Glutamatergic neuron (in vitro differentiated cells): Measurements from ENCODE around the gene CCL22. TPM values are rescaled to one million over a fixed set of nuclear protein-coding genes. Genes with fewer than 3 reads are reported as not detected.

Experiments used
- DNase-seq: peaks from one replicate; pipeline ENCODE4 v3.0.0; 2022
- H3K27ac Mint-ChIP-seq: one replicate; pipeline ENCODE4 v1.8.0; 2020; ENCODE audit warnings: mild to moderate bottlenecking, mixed read lengths, inconsistent platforms; ENCODE audit not compliant: unreplicated experiment
- H3K27me3 Mint-ChIP-seq: one replicate; pipeline ENCODE4 v1.8.0; 2020; ENCODE audit warnings: mild to moderate bottlenecking, moderate library complexity, mixed read lengths, inconsistent platforms; ENCODE audit not compliant: unreplicated experiment
- H3K36me3 Mint-ChIP-seq: one replicate; pipeline ENCODE4 v1.8.0; 2020; ENCODE audit warnings: mild to moderate bottlenecking, mixed read lengths, inconsistent platforms; ENCODE audit not compliant: unreplicated experiment
- H3K4me1 Mint-ChIP-seq: one replicate; pipeline ENCODE4 v1.8.0; 2020; ENCODE audit warnings: mild to moderate bottlenecking, low read depth, mixed read lengths, inconsistent platforms; ENCODE audit not compliant: unreplicated experiment
- H3K4me3 Mint-ChIP-seq: one replicate; pipeline ENCODE4 v1.8.0; 2020; ENCODE audit warnings: mild to moderate bottlenecking, mixed read lengths, inconsistent platforms; ENCODE audit not compliant: unreplicated experiment
- H3K9me3 Mint-ChIP-seq: one replicate; pipeline ENCODE4 v1.8.0; 2020; ENCODE audit warnings: mild to moderate bottlenecking, moderate library complexity, mixed read lengths, inconsistent platforms; ENCODE audit not compliant: unreplicated experiment
- CTCF ChIP-seq: fragments of 200-600 bp; sonication (generic); IDR thresholded peaks from one replicate; pipeline ENCODE4 v1.5.0; 2021; ENCODE audit not compliant: partially characterized antibody, unreplicated experiment
- total RNA-seq: library from RNA; stranded (reverse); fragmentation: NEBNext Ultra II Directional; extraction: Animal tissue kit (Norgen Biotek cat#: 25700); gene quantifications from one replicate; pipeline ENCODE4 v1.2.1, GENCODE V29; 2021; ENCODE audit not compliant: unreplicated experiment

Gene CCL22
- total RNA-seq, 1 donor from 2014 or later, result not detected

GRCh38 chr16:57405097-57405496 is 46.5 kb downstream of the CCL22 start:
- H3K4me1 Mint-ChIP-seq, result peaks cover 2% of the 10 kb centered on the region
- DNase-seq, result no peak
- H3K36me3 Mint-ChIP-seq, result peaks cover 7% of the 10 kb centered on the region
- H3K27me3 Mint-ChIP-seq, result peaks cover 13% of the 10 kb centered on the region
- no peak overlapping the region for H3K27ac Mint-ChIP-seq
- H3K9me3 Mint-ChIP-seq, result peaks cover 1% of the 10 kb centered on the region
- no peak overlapping the region for H3K4me3 Mint-ChIP-seq
- TF ChIP-seq CTCF, result no peak

GRCh38 chr16:57406881-57407280 is 48.3 kb downstream of the CCL22 start:
- Mint-ChIP-seq H3K4me1 (peaks cover 2% of the 10 kb centered on the region), H3K9me3 (peaks cover 5% of the 10 kb centered on the region), H3K27ac (no peak overlapping the region), H3K27me3 (peaks cover 13% of the 10 kb centered on the region), H3K4me3 (no peak overlapping the region), H3K36me3 (peaks cover 7% of the 10 kb centered on the region)
- DNase-seq, result no peak
- TF ChIP-seq CTCF, result no peak

GRCh38 chr16:57407521-57408353 is 49.2 kb downstream of the CCL22 start:
- Mint-ChIP-seq H3K27me3 (peaks cover 13% of the 10 kb centered on the region), H3K4me1 (no peaks in the 10 kb centered on the region), H3K4me3 (no peak overlapping the region), H3K27ac (no peak overlapping the region), H3K9me3 (peaks cover 5% of the 10 kb centered on the region), H3K36me3 (peaks cover 7% of the 10 kb centered on the region)
- no peak for DNase-seq
- no peak for TF ChIP-seq CTCF

- peaks cover 5% of the 10 kb centered on the region for H3K9me3 Mint-ChIP-seq
- no peak overlapping the region for H3K27ac Mint-ChIP-seq
- no peaks in the 10 kb centered on the region for H3K4me1 Mint-ChIP-seq
- no peak for DNase-seq
- peaks cover 7% of the 10 kb centered on the region for H3K36me3 Mint-ChIP-seq
- no peak for TF ChIP-seq CTCF
- peaks cover 13% of the 10 kb centered on the region for H3K27me3 Mint-ChIP-seq
- H3K4me3 Mint-ChIP-seq, result no peak overlapping the region
Measured at GRCh38 chr16:57409065-57409464, 50.5 kb downstream of the CCL22 start.

GRCh38 chr16:57409870-57410587 is 51.4 kb downstream of the CCL22 start:
- Mint-ChIP-seq H3K36me3 (peaks cover 7% of the 10 kb centered on the region), H3K27ac (no peak overlapping the region), H3K9me3 (peaks cover 5% of the 10 kb centered on the region), H3K4me3 (no peak overlapping the region), H3K27me3 (peaks cover 8% of the 10 kb centered on the region), H3K4me1 (no peaks in the 10 kb centered on the region)
- TF ChIP-seq CTCF, result no peak
- DNase-seq, result no peak
